A549 (cell line): ENCODE measurements around the gene KIAA0232. TPM values are rescaled to one million over a fixed set of nuclear protein-coding genes. Genes with fewer than 3 reads are reported as not detected.

Experiments
- ATAC-seq, 2 experiments: fragments of 200-7000 bp in 1 of 2; fragments of >200 bp in 1 of 2; cut with Nextera tagmentation in 1 of 2; cut with Tn5 transposase in 1 of 2; 3 replicates each; pipeline versions ENCODE4 v1.8.0 to v1.9.1; 2018 to 2020; ENCODE audit warnings: mild to moderate bottlenecking in 1 of 2, moderate library complexity in 1 of 2
- CTCF ChIA-PET: fragments of 300-600 bp; sonication (Branson Sonifier 250); formaldehyde crosslinking; extraction: SDS; loops from one replicate; lab custom pipeline; 2021; ENCODE audit warnings: antibody characterized with exemption, inconsistent platforms; lab: Yijun Ruan, JAX
- POLR2A ChIA-PET: fragments of 350-600 bp; formaldehyde crosslinking; extraction: SDS; loops from one replicate; lab custom pipeline; 2021; ENCODE audit warnings: antibody characterized with exemption, inconsistent platforms; lab: Yijun Ruan, JAX
- DNase-seq, 2 experiments: peaks; one replicate each; pipeline versions ENCODE4 v3.0.0 to v3.0.0-alpha.2; 2011 to 2016; ENCODE audit warnings: low read depth in 1 of 2, low spot score in 1 of 2
- FAIRE-seq: peaks from 2 replicates; lab custom pipeline; 2011; peaks lifted over from hg19 to GRCh38; lab: Jason Lieb, UNC
- H3K27ac ChIP-seq, 2 experiments: fragments of >200 bp; sonication (Bioruptor Twin); formaldehyde crosslinking; 3 replicates each; pipeline ENCODE4 v1.5.1; 2016 to 2017
- H3K4me1 ChIP-seq: fragments of >200 bp; sonication (Bioruptor Twin); formaldehyde crosslinking; 3 replicates; pipeline ENCODE4 v1.6.1; 2016
- H3K4me2 ChIP-seq: fragments of >200 bp; sonication (Bioruptor Twin); formaldehyde crosslinking; 3 replicates; pipeline ENCODE4 v1.6.1; 2016
- H3K4me3 ChIP-seq: fragments of >200 bp; sonication (Bioruptor Twin); formaldehyde crosslinking; 3 replicates; pipeline ENCODE4 v1.5.1; 2016
- H3K9me3 ChIP-seq: fragments of >200 bp; sonication (Bioruptor Twin); formaldehyde crosslinking; 3 replicates; pipeline ENCODE4 v1.6.1; 2016
- CBX8 ChIP-seq: fragments of 200-600 bp; sonication (generic); IDR thresholded peaks from 2 replicates; pipeline ENCODE4 v1.6.1; 2016
- CEBPB ChIP-seq, 2 experiments: fragments of >200 bp in 1 of 2; sonication (Bioruptor Twin) in 1 of 2; formaldehyde crosslinking in 1 of 2; IDR thresholded peaks; 2 replicates each; pipeline ENCODE4 v1.6.1; 2012 to 2016
- CHD4 ChIP-seq: fragments of 200-600 bp; sonication (generic); IDR thresholded peaks from 2 replicates; pipeline ENCODE4 v1.6.1; 2016; ENCODE audit warnings: antibody characterized with exemption, mild to moderate bottlenecking, borderline replicate concordance
- EHF ChIP-seq: fragments of 250-450 bp; sonication (Bioruptor Pico); IDR thresholded peaks from 2 replicates; pipeline ENCODE4 v1.5.0; 2020; ENCODE audit warnings: mild to moderate bottlenecking
- ELK1 ChIP-seq: fragments of 150-350 bp; IDR thresholded peaks from 2 replicates; pipeline ENCODE4 v1.6.1; 2014; ENCODE audit warnings: low read depth, mild to moderate bottlenecking, low read length
- EP300 ChIP-seq, 2 experiments: fragments of >200 bp; sonication (Bioruptor Twin); formaldehyde crosslinking; IDR thresholded peaks; 2 replicates in 1 of 2; 3 replicates in 1 of 2; pipeline ENCODE4 v1.6.1; 2016 to 2017
- FOSL2 ChIP-seq, 2 experiments: fragments of 450-650 bp in 1 of 2; fragments of >200 bp in 1 of 2; sonication (Bioruptor Twin) in 1 of 2; formaldehyde crosslinking; IDR thresholded peaks; 2 replicates each; pipeline versions ENCODE4 v1.5.0 to v1.6.1; 2016 to 2020; ENCODE audit warnings: mild to moderate bottlenecking in 1 of 2, moderate library complexity in 1 of 2
- HEYL ChIP-seq: fragments of 250-450 bp; sonication (Bioruptor Pico); IDR thresholded peaks from 2 replicates; pipeline ENCODE4 v1.8.0; 2021; ENCODE audit warnings: mild to moderate bottlenecking, moderate library complexity
- JUNB ChIP-seq: fragments of >200 bp; sonication (Bioruptor Twin); formaldehyde crosslinking; IDR thresholded peaks from 2 replicates; pipeline ENCODE4 v1.6.1; 2016
- KDM5A ChIP-seq: fragments of 200-600 bp; sonication (generic); IDR thresholded peaks from 2 replicates; pipeline ENCODE4 v1.6.1; 2016; ENCODE audit warnings: antibody characterized with exemption, mild to moderate bottlenecking
- MAFK ChIP-seq: fragments of 450-650 bp; IDR thresholded peaks from 2 replicates; pipeline ENCODE4 v1.6.1; 2014; ENCODE audit not compliant: partially characterized antibody
- MAX ChIP-seq: IDR thresholded peaks from 2 replicates; pipeline ENCODE4 v1.6.1; 2012
- MAZ ChIP-seq: fragments of 150-350 bp; IDR thresholded peaks from 2 replicates; pipeline ENCODE4 v1.6.1; 2014; ENCODE audit warnings: antibody characterized with exemption, low read depth, low read length, borderline replicate concordance
- MYC ChIP-seq: IDR thresholded peaks from 2 replicates; pipeline ENCODE4 v1.6.1; 2012; ENCODE audit warnings: mild to moderate bottlenecking, inconsistent platforms, low read length, improper control_type of control experiment, borderline replicate concordance
- NFE2L2 ChIP-seq: fragments of 150-350 bp; conservative IDR thresholded peaks from 2 replicates; pipeline ENCODE4 v1.6.1; 2014; ENCODE audit warnings: low read length
- RARB ChIP-seq: fragments of 250-450 bp; sonication (Bioruptor Pico); IDR thresholded peaks from 2 replicates; pipeline ENCODE4 v1.8.0; 2021; ENCODE audit warnings: mild to moderate bottlenecking, moderate library complexity
- RCOR1 ChIP-seq: fragments of 150-350 bp; IDR thresholded peaks from 2 replicates; pipeline ENCODE4 v1.6.1; 2014; ENCODE audit warnings: antibody characterized with exemption, low read length, low read depth
- RFX5 ChIP-seq: fragments of 450-650 bp; IDR thresholded peaks from 2 replicates; pipeline ENCODE4 v1.7.1; 2014; ENCODE audit warnings: antibody characterized with exemption, mild to moderate bottlenecking, moderate library complexity
- RNF2 ChIP-seq: fragments of 200-600 bp; sonication (generic); IDR thresholded peaks from 2 replicates; pipeline ENCODE4 v1.6.1; 2016; ENCODE audit warnings: low read depth, mild to moderate bottlenecking, antibody characterized with exemption, moderate library complexity, borderline replicate concordance
- ZNF302 ChIP-seq: fragments of 250-450 bp; sonication (Bioruptor Pico); IDR thresholded peaks from 2 replicates; pipeline ENCODE4 v1.9.0; 2021; ENCODE audit warnings: inconsistent platforms, mild to moderate bottlenecking, moderate library complexity
- WGBS: methylation state at CpG from one replicate; pipeline ENCODE4 v1.1.6; 2017; ENCODE audit errors: missing lambda C conversion rate; 5-methylcytosine and 5-hydroxymethylcytosine counted together
- polyA plus RNA-seq, 4 experiments: library from polyadenylated mRNA; depleted of rRNA in 3 of 4; stranded (reverse); fragments of >200 nt; fragmentation: RNase III in 1 of 4; extraction: RNeasy Plus Mini Kit Qiagen cat#74134 plus additional on column Dnase treatment in 1 of 4; gene quantifications; 2 replicates in 3 of 4; 3 replicates in 1 of 4; pipeline ENCODE4 v1.2.3, GENCODE V29; 2011 to 2017
- TF ChIP-seq, protein P1 (sequence below): fragments of >200 bp; sonication (Bioruptor Twin); formaldehyde crosslinking; IDR thresholded peaks from 3 replicates; pipeline ENCODE4 v1.6.1; 2016
- TF ChIP-seq, protein P2 (sequence below): fragments of >200 bp; sonication (Bioruptor Twin); formaldehyde crosslinking; IDR thresholded peaks from 3 replicates; pipeline ENCODE4 v1.5.1; 2016
- TF ChIP-seq, protein P3 (sequence below): fragments of >200 bp; sonication (Bioruptor Twin); formaldehyde crosslinking; IDR thresholded peaks from 2 replicates; pipeline ENCODE4 v1.6.1; 2016
- TF ChIP-seq, protein P4 (sequence below): fragments of 250-450 bp; sonication (Bioruptor Pico); IDR thresholded peaks from 2 replicates; pipeline ENCODE4 v1.5.0; 2021; ENCODE audit warnings: mild to moderate bottlenecking, moderate library complexity, borderline replicate concordance

Gene KIAA0232
- polyA plus RNA-seq, 2 of the 4 experiments (the other 2 are of a cell fraction): 9.3 to 21.5 TPM

GRCh38 chr4:6840062-6840976, 57.8 kb downstream of the KIAA0232 start:
- FAIRE-seq (no peak), ATAC-seq (peak in 1 of 2 experiments; percentile 36; a peak in 2 of 6 replicates), DNase-seq (no peak)
- Histone ChIP-seq H3K9me3 (no peaks in the 10 kb centered on the region), H3K4me2 (no peak overlapping the region), H3K4me1 (peaks cover 11% of the 10 kb centered on the region; the same call in 2 of the 3 replicates), H3K27ac (no peak overlapping the region), H3K4me3 (no peak overlapping the region)
- CTCF ChIA-PET: no interaction called here
- TF ChIP-seq RARB (CRISPR knock-in tag) (no peak), RNF2 (no peak), EP300 (IDR thresholded peaks at IDR 0.05) (no peak), NFE2L2 (no peak), RCOR1 (no peak), EHF (CRISPR knock-in tag) (no peak), JUNB (no peak), CHD4 (no peak), MAFK (no peak), CEBPB (IDR thresholded peaks at IDR 0.05) (no peak), CBX8 (no peak), FOSL2 (IDR thresholded peaks at IDR 0.05) (no peak), FOSL2 (CRISPR knock-in tag; IDR thresholded peaks at IDR 0.05) (no peak), MAZ (no peak), HEYL (CRISPR knock-in tag) (no peak), ELK1 (no peak)
- TF ChIP-seq, protein P1, sequence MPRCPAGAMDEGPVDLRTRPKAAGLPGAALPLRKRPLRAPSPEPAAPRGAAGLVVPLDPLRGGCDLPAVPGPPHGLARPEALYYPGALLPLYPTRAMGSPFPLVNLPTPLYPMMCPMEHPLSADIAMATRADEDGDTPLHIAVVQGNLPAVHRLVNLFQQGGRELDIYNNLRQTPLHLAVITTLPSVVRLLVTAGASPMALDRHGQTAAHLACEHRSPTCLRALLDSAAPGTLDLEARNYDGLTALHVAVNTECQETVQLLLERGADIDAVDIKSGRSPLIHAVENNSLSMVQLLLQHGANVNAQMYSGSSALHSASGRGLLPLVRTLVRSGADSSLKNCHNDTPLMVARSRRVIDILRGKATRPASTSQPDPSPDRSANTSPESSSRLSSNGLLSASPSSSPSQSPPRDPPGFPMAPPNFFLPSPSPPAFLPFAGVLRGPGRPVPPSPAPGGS: no peak
- TF ChIP-seq, protein P2, sequence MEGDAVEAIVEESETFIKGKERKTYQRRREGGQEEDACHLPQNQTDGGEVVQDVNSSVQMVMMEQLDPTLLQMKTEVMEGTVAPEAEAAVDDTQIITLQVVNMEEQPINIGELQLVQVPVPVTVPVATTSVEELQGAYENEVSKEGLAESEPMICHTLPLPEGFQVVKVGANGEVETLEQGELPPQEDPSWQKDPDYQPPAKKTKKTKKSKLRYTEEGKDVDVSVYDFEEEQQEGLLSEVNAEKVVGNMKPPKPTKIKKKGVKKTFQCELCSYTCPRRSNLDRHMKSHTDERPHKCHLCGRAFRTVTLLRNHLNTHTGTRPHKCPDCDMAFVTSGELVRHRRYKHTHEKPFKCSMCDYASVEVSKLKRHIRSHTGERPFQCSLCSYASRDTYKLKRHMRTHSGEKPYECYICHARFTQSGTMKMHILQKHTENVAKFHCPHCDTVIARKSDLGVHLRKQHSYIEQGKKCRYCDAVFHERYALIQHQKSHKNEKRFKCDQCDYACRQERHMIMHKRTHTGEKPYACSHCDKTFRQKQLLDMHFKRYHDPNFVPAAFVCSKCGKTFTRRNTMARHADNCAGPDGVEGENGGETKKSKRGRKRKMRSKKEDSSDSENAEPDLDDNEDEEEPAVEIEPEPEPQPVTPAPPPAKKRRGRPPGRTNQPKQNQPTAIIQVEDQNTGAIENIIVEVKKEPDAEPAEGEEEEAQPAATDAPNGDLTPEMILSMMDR: no peak
- TF ChIP-seq, protein P3, sequence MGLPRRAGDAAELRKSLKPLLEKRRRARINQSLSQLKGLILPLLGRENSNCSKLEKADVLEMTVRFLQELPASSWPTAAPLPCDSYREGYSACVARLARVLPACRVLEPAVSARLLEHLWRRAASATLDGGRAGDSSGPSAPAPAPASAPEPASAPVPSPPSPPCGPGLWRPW: no peak
- POLR2A ChIA-PET: no interaction called here
- 66% methylated on average over 7 of the region's 8 CpGs for WGBS

GRCh38 chr4:6845027-6845426, 62.5 kb downstream of the KIAA0232 start:
- 100% methylated on average over 1 of the region's 1 CpG for WGBS
- FAIRE-seq (no peak), ATAC-seq (no peak), DNase-seq (no peak)
- ChIA-PET CTCF (interaction anchor here (1.9 to 4.2 kb wide), 2 partner anchors 29 to 125 kb away, joined by 7 to 17 read pairs; no protein-coding TSS in a partner anchor), POLR2A (no interaction called here)
- H3K4me3 ChIP-seq: no peak overlapping the region
- no peak overlapping the region for H3K27ac ChIP-seq
- peaks cover 3% of the 10 kb centered on the region; the same call in 1 of the 3 replicates for H3K4me1 ChIP-seq
- H3K9me3 ChIP-seq: no peaks in the 10 kb centered on the region
- TF ChIP-seq KDM5A (no peak), MAX (no peak), ZNF302 (CRISPR knock-in tag) (no peak), EHF (CRISPR knock-in tag) (no peak), MYC (no peak), RFX5 (no peak), MAZ (no peak), RCOR1 (no peak), CEBPB (IDR thresholded peaks at IDR 0.05) (no peak)
- TF ChIP-seq, protein P4, sequence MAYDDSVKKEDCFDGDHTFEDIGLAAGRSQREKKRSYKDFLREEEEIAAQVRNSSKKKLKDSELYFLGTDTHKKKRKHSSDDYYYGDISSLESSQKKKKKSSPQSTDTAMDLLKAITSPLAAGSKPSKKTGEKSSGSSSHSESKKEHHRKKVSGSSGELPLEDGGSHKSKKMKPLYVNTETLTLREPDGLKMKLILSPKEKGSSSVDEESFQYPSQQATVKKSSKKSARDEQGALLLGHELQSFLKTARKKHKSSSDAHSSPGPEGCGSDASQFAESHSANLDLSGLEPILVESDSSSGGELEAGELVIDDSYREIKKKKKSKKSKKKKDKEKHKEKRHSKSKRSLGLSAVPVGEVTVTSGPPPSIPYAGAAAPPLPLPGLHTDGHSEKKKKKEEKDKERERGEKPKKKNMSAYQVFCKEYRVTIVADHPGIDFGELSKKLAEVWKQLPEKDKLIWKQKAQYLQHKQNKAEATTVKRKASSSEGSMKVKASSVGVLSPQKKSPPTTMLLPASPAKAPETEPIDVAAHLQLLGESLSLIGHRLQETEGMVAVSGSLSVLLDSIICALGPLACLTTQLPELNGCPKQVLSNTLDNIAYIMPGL (CRISPR knock-in tag): no peak
- TF ChIP-seq, protein P2: no peak
- H3K4me2 ChIP-seq: no peak overlapping the region
